GM12874 (cell line): ENCODE measurements around the gene MTHFSD.

ENCODE experiments used
- TF ChIP-seq, protein P1 (sequence below): IDR thresholded peaks from 2 replicates; pipeline ENCODE4 v1.5.1; 2011; ENCODE audit warnings: low read depth, mild to moderate bottlenecking, control low read depth, low read length, moderate library complexity; ENCODE audit not compliant: insufficient read depth

The MTHFSD gene

DNA sequence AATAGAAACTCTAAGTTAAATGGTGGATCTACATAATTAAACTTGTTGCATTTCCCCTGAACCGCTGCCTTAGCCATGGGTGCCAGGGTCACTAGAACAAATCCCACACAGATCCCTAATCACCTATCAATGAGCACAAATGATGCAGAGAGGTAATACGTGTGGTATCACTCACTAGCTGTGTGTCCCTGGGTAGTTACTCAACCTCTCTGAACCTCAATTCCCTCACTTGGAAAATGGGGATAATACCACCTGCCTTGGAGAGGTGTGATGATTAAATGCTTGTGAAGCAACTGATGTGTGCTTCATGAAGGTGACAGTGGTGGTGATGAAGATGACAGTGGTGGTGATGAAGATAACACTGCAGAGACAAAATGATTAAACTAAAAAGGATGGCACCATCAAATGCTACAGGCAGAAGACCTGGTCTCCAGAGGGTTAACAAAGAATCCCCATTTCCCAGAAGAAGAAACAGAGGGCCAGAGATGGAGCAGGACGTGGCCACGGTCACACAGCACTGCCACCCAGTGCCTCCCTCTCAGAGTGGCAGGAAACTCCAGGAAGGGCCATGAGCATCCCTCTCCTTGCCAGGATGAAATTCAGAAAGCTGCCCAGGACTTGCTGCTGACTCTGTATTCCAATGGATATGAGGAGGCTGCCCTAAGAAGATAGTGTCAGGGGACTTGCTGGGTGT is 62.6 kb downstream of the MTHFSD start:
- TF ChIP-seq, protein P1, sequence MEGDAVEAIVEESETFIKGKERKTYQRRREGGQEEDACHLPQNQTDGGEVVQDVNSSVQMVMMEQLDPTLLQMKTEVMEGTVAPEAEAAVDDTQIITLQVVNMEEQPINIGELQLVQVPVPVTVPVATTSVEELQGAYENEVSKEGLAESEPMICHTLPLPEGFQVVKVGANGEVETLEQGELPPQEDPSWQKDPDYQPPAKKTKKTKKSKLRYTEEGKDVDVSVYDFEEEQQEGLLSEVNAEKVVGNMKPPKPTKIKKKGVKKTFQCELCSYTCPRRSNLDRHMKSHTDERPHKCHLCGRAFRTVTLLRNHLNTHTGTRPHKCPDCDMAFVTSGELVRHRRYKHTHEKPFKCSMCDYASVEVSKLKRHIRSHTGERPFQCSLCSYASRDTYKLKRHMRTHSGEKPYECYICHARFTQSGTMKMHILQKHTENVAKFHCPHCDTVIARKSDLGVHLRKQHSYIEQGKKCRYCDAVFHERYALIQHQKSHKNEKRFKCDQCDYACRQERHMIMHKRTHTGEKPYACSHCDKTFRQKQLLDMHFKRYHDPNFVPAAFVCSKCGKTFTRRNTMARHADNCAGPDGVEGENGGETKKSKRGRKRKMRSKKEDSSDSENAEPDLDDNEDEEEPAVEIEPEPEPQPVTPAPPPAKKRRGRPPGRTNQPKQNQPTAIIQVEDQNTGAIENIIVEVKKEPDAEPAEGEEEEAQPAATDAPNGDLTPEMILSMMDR: no peak

GRCh38 chr16:86491640-86492023 is 63.4 kb downstream of the MTHFSD start:
- TF ChIP-seq, protein P1: no peak

- TF ChIP-seq, protein P1: no peak
Measured at GRCh38 chr16:86490859-86491639, 64.0 kb downstream of the MTHFSD start.

- TF ChIP-seq, protein P1: no peak
Measured at GRCh38 chr16:86485746-86486145, 69.3 kb downstream of the MTHFSD start.

GRCh38 chr16:86484240-86484639 is 70.8 kb downstream of the MTHFSD start:
- TF ChIP-seq, protein P1: no peak

DNA sequence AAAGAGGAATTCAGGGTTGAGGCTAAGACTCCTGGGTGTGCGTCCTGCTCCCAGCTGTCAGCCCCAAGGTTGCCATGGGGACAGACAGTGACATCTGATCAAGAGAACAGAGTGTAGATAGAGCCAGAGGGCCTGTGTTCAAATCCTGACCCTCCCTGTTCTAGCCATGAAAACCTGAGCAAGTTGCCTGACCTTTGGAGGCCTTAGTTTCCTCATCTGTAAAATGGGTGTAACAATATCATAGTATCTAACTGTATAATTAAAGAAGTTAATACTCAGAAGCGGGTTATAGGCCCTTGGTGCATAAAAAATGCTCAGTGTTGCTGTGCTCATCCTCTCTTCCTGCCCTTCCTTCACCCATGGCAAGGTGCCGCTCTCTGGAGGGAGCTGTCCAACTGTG is 73.4 kb downstream of the MTHFSD start:
- TF ChIP-seq, protein P1: no peak

GRCh38 chr16:86480444-86480843 is 74.6 kb downstream of the MTHFSD start:
- TF ChIP-seq, protein P1: no peak
